Measurements from ENCODE around the gene TLE4. TPM values are rescaled to one million over a fixed set of nuclear protein-coding genes. Genes with fewer than 3 reads are reported as not detected.

The TLE4 gene
- total and polyA plus RNA-seq, 2 experiments from 2014 or later = 45.8 to 72.9 TPM

- H3K4me3 Mint-ChIP-seq = no peak overlapping the region
These were observed 202.6 kb downstream of the TLE4 start for GRCh38 chr9:79774356-79774755.

More at GRCh38 chr9:79774356-79774755, 202.6 kb downstream of the TLE4 start:
- Mint-ChIP-seq H3K4me1 (peaks cover 7% of the 10 kb centered on the region), H3K27ac (no peak overlapping the region), H3K27me3 (ENCODE audit: insufficient read depth, low read depth, poor library complexity) (no peaks in the 10 kb centered on the region), H3K36me3 (ENCODE audit: low read depth) (no peaks in the 10 kb centered on the region), H3K9me3 (no peaks in the 10 kb centered on the region)
- Histone ChIP-seq H3K36me3 (ENCODE audit: insufficient read depth) (no peaks in the 10 kb centered on the region), H3K79me2 (replicated peaks; ENCODE audit: insufficient read depth) (no peaks in the 10 kb centered on the region), H3F3A (replicated peaks; ENCODE audit: low read depth) (no peaks in the 10 kb centered on the region), H3K4me2 (no peak overlapping the region), H3K27ac (ENCODE audit: low read depth) (no peak overlapping the region), H3K27me3 (ENCODE audit: insufficient read depth) (no peaks in the 10 kb centered on the region), H3K4me1 (ENCODE audit: insufficient read depth) (no peaks in the 10 kb centered on the region; the same call in none of the 2 replicates), H2AFZ (no peak overlapping the region), H4K20me1 (replicated peaks; ENCODE audit: insufficient read depth) (no peaks in the 10 kb centered on the region), H3K4me3 (no peak overlapping the region), H3K9me2 (ENCODE audit: insufficient read depth) (peaks cover 19% of the 10 kb centered on the region)
- no peak for TF ChIP-seq ZNF462 (CRISPR knock-in tag; IDR thresholded peaks at IDR 0.05)
- TF ChIP-seq EZH2 (IDR thresholded peaks at IDR 0.05; ENCODE audit: low read depth, unreplicated experiment) = no peak
- TF ChIP-seq CTCF (conservative IDR thresholded peaks at IDR 0.05; ENCODE audit: low read depth in 2 of 2) = no peak
- TF ChIP-seq JUNB (IDR thresholded peaks at IDR 0.05; ENCODE audit: unreplicated experiment) = no peak
- TF ChIP-seq ZNF331 (CRISPR knock-in tag; IDR thresholded peaks at IDR 0.05; ENCODE audit: low read depth) = no peak
- no peak for TF ChIP-seq NANOG (IDR thresholded peaks at IDR 0.05; ENCODE audit: borderline replicate concordance)
- no peak for TF ChIP-seq POLR2AphosphoS5 (IDR thresholded peaks at IDR 0.05; ENCODE audit: low read depth)
- TF ChIP-seq ETS1 (IDR thresholded peaks at IDR 0.05) = no peak
- TF ChIP-seq ZNF114 (CRISPR knock-in tag; IDR thresholded peaks at IDR 0.05) = no peak
- TF ChIP-seq EZH2phosphoT487 (IDR thresholded peaks at IDR 0.05; ENCODE audit: unreplicated experiment) = no peak
- no peak for TF ChIP-seq CREB1 (CRISPR knock-in tag; IDR thresholded peaks at IDR 0.05; ENCODE audit: low read depth)
- TF ChIP-seq REST (IDR thresholded peaks at IDR 0.05; ENCODE audit: unreplicated experiment) = no peak
- no peak for TF ChIP-seq STAT1 (IDR thresholded peaks at IDR 0.05; ENCODE audit: unreplicated experiment)
- no peak for ATAC-seq
- no peak for DNase-seq (ENCODE audit: low spot score)

Data from GM23338 (cell line).